Kidney (tissue), 14 donors: ENCODE measurements around the gene KCNQ1. TPM values are rescaled to one million over a fixed set of nuclear protein-coding genes. Genes with fewer than 3 reads are reported as not detected.

Experiments used
- DNase-seq, 5 donors: peaks; one replicate each; pipeline ENCODE4 v3.0.0-alpha.2; 2013 to 2020
- FAIRE-seq: peaks from 2 replicates; lab custom pipeline; 2012; peaks lifted over from hg19 to GRCh38; lab: Jason Lieb, UNC
- H3K27ac ChIP-seq, 2 donors: one replicate each; pipeline ENCODE4 v1.7.0; 2013; ENCODE audit warnings: low read depth in 2 of 2, low read length in 2 of 2, inconsistent platforms in 1 of 2
- H3K27me3 ChIP-seq: one replicate; pipeline ENCODE4 v1.7.1; 2013; ENCODE audit warnings: low read length, inconsistent platforms; ENCODE audit not compliant: control insufficient read depth, insufficient read depth
- H3K36me3 ChIP-seq, 3 donors: one replicate each; pipeline versions ENCODE4 v1.7.0 to v1.7.1; 2013; ENCODE audit warnings: low read length in 3 of 3, control low read depth in 1 of 3, inconsistent platforms in 1 of 3; ENCODE audit not compliant: insufficient read depth in 3 of 3, control insufficient read depth in 2 of 3
- H3K4me1 ChIP-seq, 3 donors: one replicate each; pipeline versions ENCODE4 v1.7.0 to v1.7.1; 2013; ENCODE audit warnings: low read length in 3 of 3, inconsistent platforms in 1 of 3, low read depth in 1 of 3; ENCODE audit not compliant: control insufficient read depth in 2 of 3, insufficient read depth in 2 of 3
- H3K4me3 ChIP-seq, 3 donors: one replicate each; pipeline versions ENCODE4 v1.7.0 to v1.8.1; 2013; ENCODE audit warnings: low read length in 3 of 3, control low read depth in 1 of 3, inconsistent platforms in 1 of 3
- H3K9ac ChIP-seq, 3 donors: one replicate each; pipeline versions ENCODE4 v1.7.0 to v1.7.1; 2013; ENCODE audit warnings: low read length in 3 of 3, control low read depth in 1 of 3, inconsistent platforms in 1 of 3
- H3K9me3 ChIP-seq, 3 donors: one replicate each; pipeline versions ENCODE4 v1.7.0 to v1.7.1; 2013; ENCODE audit warnings: low read length in 3 of 3, control low read depth in 1 of 3, inconsistent platforms in 1 of 3; ENCODE audit not compliant: control insufficient read depth in 2 of 3, insufficient read depth in 1 of 3
- intact Hi-C: fragments of 100-400 bp; cut with DNase I; formaldehyde crosslinking; loops from one replicate; pipeline ENCODE4 v1.11.1; 2022
- polyA plus RNA-seq: library from polyadenylated mRNA; stranded (reverse); fragments of 350-450 nt; fragmentation: Illumina TruSeq; extraction: RNeasy Lipid Tissue Mini Kit (QIAGEN cat#74804); gene quantifications from one replicate; pipeline ENCODE4 v1.2.3, GENCODE V29; 2014; ENCODE audit warnings: low read depth, low replicate concordance; ENCODE audit not compliant: insufficient read depth
- total RNA-seq: library from RNA; stranded (reverse); fragmentation: NEBNext Ultra II Directional; extraction: Animal tissue kit (Norgen Biotek cat#: 25700); gene quantifications from one replicate; pipeline ENCODE4 v1.2.1, GENCODE V29; 2021
- TF ChIP-seq, protein P1 (sequence below): IDR thresholded peaks from 3 replicates; pipeline ENCODE4 v1.5.1; 2012; ENCODE audit warnings: mild to moderate bottlenecking, moderate library complexity, borderline replicate concordance; ENCODE audit not compliant: insufficient read depth; ENCODE audit errors: extremely low read depth
- donor health status: control.
- donor health status: control.
- donor health status: control.
- donor health status: control.
- donor health status: control.
- donor health status: DM: yes; HTN: yes; CAD: no.
- donor health status: Normal renal cell carcinoma (clear cell type).

Gene KCNQ1
- total and polyA plus RNA-seq, 2 donors from 2014 or later, result 45.5 to 49.4 TPM

DNA sequence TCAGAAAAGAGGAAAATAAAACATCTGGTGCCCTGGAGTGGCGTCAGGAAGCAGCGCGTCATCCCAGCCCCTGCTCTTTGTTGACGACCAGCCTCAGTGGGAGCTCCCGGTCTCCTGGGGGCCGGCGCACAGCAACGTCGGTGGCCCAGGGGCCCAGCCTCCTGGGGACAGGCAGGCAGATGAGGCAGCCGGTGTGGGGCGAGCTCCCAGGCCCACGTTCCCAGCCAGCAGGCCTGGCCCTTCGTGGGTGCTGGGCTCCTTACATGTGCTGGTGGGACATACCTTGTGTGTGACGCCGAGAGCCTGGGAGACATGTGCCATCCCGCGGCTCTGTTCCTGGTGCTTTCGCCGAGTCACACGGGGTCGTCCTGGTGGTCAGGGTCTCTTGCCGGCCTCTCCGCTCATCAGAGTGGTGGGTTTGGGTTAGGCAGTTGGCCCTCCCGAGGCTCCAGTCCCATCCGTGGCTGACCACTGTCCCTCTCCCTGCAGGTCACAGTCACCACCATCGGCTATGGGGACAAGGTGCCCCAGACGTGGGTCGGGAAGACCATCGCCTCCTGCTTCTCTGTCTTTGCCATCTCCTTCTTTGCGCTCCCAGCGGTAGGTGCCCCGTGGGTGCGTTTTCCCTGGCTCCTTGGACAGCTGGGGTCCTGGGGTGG is 138.3 kb downstream of the KCNQ1 start:
- no peak overlapping the region for H3K9ac ChIP-seq
- no peaks in the 10 kb centered on the region for H3K4me1 ChIP-seq
- H3K27ac ChIP-seq, result no peak overlapping the region
- FAIRE-seq, result no peak
- H3K4me3 ChIP-seq, result no peak overlapping the region
- peak in 3 of 5 donors; percentile 39 to 72 (median 60) for DNase-seq
- TF ChIP-seq, protein P1, sequence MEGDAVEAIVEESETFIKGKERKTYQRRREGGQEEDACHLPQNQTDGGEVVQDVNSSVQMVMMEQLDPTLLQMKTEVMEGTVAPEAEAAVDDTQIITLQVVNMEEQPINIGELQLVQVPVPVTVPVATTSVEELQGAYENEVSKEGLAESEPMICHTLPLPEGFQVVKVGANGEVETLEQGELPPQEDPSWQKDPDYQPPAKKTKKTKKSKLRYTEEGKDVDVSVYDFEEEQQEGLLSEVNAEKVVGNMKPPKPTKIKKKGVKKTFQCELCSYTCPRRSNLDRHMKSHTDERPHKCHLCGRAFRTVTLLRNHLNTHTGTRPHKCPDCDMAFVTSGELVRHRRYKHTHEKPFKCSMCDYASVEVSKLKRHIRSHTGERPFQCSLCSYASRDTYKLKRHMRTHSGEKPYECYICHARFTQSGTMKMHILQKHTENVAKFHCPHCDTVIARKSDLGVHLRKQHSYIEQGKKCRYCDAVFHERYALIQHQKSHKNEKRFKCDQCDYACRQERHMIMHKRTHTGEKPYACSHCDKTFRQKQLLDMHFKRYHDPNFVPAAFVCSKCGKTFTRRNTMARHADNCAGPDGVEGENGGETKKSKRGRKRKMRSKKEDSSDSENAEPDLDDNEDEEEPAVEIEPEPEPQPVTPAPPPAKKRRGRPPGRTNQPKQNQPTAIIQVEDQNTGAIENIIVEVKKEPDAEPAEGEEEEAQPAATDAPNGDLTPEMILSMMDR, result no peak
- no peaks in the 10 kb centered on the region for H3K27me3 ChIP-seq
- intact Hi-C loops, result no loop called here
- H3K9me3 ChIP-seq, result no peaks in the 10 kb centered on the region
- no peaks in the 10 kb centered on the region for H3K36me3 ChIP-seq

DNA sequence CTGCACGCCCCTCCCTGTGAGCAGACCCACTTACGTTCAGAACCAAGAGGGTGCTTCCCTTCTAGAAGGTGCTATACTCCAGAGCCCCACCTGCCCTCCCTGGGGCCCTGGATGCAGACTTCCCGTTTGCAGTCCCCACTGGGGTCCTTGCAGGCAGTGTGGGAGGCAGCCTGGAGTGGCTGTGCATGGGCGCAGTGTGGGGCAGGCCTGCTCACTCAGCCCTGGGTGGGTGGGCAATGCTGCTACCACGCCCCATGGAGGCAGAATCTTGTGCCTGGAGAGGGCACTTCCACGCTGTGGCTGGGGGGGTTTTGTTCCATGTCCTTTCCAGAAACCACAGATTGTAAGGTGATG is 138.8 kb downstream of the KCNQ1 start:
- H3K4me1 ChIP-seq, result no peaks in the 10 kb centered on the region
- no peak overlapping the region for H3K4me3 ChIP-seq
- intact Hi-C loops, result no loop called here
- DNase-seq, result peak in 2 of 5 donors; percentile 8 to 68
- no peaks in the 10 kb centered on the region for H3K36me3 ChIP-seq
- no peak overlapping the region for H3K27ac ChIP-seq
- H3K9me3 ChIP-seq, result no peaks in the 10 kb centered on the region
- TF ChIP-seq, protein P1, result no peak
- H3K27me3 ChIP-seq, result no peaks in the 10 kb centered on the region
- no peak for FAIRE-seq
- H3K9ac ChIP-seq, result no peak overlapping the region

DNA sequence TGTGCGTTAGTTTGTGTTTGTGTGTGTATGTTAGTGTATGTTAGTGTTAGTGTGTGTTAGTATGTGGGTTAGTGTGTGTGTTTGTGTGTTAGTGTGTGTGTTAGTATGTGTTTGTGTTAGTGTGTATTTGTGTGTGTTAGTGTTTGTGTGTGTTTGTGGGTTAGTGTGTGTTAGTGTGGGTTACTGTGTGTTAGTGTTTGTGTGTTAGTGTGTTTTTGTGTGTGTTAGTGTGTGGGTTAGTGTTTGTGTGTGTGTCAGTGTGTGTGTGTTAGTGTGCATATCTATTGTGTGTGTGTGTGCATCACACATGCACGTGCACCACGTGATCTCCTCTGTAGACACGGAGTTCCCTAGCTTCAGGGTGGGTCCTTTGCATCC is 139.6 kb downstream of the KCNQ1 start:
- H3K4me1 ChIP-seq, result no peaks in the 10 kb centered on the region
- DNase-seq, result no peak
- H3K4me3 ChIP-seq, result no peak overlapping the region
- no peak overlapping the region for H3K9ac ChIP-seq
- H3K27ac ChIP-seq, result no peak overlapping the region
- FAIRE-seq, result no peak
- TF ChIP-seq, protein P1, result no peak
- no peaks in the 10 kb centered on the region for H3K27me3 ChIP-seq
- no peaks in the 10 kb centered on the region for H3K36me3 ChIP-seq
- H3K9me3 ChIP-seq, result no peaks in the 10 kb centered on the region
- intact Hi-C loops, result no loop called here
